Body of pancreas (tissue), 4 donors: ENCODE data around the gene TRAK1. TPM values are rescaled to one million over a fixed set of nuclear protein-coding genes. Genes with fewer than 3 reads are reported as not detected.

ENCODE experiments used
- ATAC-seq: fragments of 150-250 bp; one replicate; pipeline ENCODE4 v1.9.1; 2016
- DNase-seq, 4 donors: peaks; one replicate each; pipeline ENCODE4 v3.0.0-alpha.2; 2019
- H3K27ac ChIP-seq, 4 donors: fragments of 200-600 bp; sonication (generic); 1 replicate in 3 of 4; 2 replicates in 1 of 4; pipeline versions ENCODE4 v1.5.1 to v1.6.1; 2016 to 2019; ENCODE audit warnings: mild to moderate bottlenecking in 1 of 4, mixed read lengths in 1 of 4, moderate library complexity in 1 of 4
- H3K27me3 ChIP-seq, 2 donors: fragments of 200-600 bp; sonication (generic); one replicate each; pipeline ENCODE4 v1.6.0; 2016; ENCODE audit warnings: mild to moderate bottlenecking in 1 of 2
- H3K36me3 ChIP-seq, 2 donors: fragments of 200-600 bp; sonication (generic); replicated peaks in 1 of 2; 2 replicates each; pipeline ENCODE4 v1.5.1; 2016; ENCODE audit warnings: low read depth in 2 of 2; ENCODE audit not compliant: insufficient read depth in 1 of 2
- H3K4me1 ChIP-seq: fragments of 200-600 bp; sonication (generic); one replicate; pipeline ENCODE4 v1.6.0; 2016
- H3K4me3 ChIP-seq, 2 donors: fragments of 200-600 bp; sonication (generic); 1 replicate in 1 of 2; 2 replicates in 1 of 2; pipeline ENCODE4 v1.5.1; 2016 to 2019
- H3K9me3 ChIP-seq, 3 donors: fragments of 200-600 bp; sonication (generic); 1 replicate in 2 of 3; 2 replicates in 1 of 3; pipeline ENCODE4 v1.5.1; 2016
- POLR2A ChIP-seq, 3 donors: fragments of 450-650 bp; IDR thresholded peaks; one replicate each; pipeline ENCODE4 v1.6.1; 2016; ENCODE audit warnings: antibody characterized with exemption in 3 of 3, mild to moderate bottlenecking in 2 of 3
- WGBS, 2 donors: methylation state at CpG; one replicate each; pipeline ENCODE4 v1.1.5; 2017; 5-methylcytosine and 5-hydroxymethylcytosine counted together
- intact Hi-C: fragments of 100-400 bp; cut with DNase I; formaldehyde crosslinking; loops from one replicate; pipeline ENCODE4 v1.15.1; 2023
- total RNA-seq, 2 donors: library from RNA; depleted of rRNA; stranded (reverse); fragments of >200 nt; gene quantifications; one replicate each; pipeline ENCODE4 v1.1.0, GENCODE V29; 2016
- TF ChIP-seq, protein P1 (sequence below), 7 experiments: fragments of 450-650 bp in 4 of 7; fragments of 200-600 bp in 3 of 7; sonication (generic) in 3 of 7; IDR thresholded peaks; one replicate each; pipeline ENCODE4 v1.5.1; 2016 to 2019; ENCODE audit warnings: antibody characterized with exemption in 7 of 7

TRAK1 gene
- total RNA-seq, 2 donors from 2014 or later, result 17.1 to 24.1 TPM

- peak; percentile 82 for ATAC-seq
- TF ChIP-seq, protein P1, sequence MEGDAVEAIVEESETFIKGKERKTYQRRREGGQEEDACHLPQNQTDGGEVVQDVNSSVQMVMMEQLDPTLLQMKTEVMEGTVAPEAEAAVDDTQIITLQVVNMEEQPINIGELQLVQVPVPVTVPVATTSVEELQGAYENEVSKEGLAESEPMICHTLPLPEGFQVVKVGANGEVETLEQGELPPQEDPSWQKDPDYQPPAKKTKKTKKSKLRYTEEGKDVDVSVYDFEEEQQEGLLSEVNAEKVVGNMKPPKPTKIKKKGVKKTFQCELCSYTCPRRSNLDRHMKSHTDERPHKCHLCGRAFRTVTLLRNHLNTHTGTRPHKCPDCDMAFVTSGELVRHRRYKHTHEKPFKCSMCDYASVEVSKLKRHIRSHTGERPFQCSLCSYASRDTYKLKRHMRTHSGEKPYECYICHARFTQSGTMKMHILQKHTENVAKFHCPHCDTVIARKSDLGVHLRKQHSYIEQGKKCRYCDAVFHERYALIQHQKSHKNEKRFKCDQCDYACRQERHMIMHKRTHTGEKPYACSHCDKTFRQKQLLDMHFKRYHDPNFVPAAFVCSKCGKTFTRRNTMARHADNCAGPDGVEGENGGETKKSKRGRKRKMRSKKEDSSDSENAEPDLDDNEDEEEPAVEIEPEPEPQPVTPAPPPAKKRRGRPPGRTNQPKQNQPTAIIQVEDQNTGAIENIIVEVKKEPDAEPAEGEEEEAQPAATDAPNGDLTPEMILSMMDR (IDR thresholded peaks at IDR 0.05), result no peak
- no peak for TF ChIP-seq POLR2A (IDR thresholded peaks at IDR 0.05)
- H3K9me3 ChIP-seq, result no peaks in the 10 kb centered on the region
- no peaks in the 10 kb centered on the region for H3K27me3 ChIP-seq
- WGBS, 2 donors, result 56 to 71% methylated on average over 8 of the region's 8 CpGs
- peak overlapping the region in 2 of 4 donors; percentile 54 to 60 for H3K27ac ChIP-seq
- no peaks in the 10 kb centered on the region for H3K36me3 ChIP-seq
- H3K4me3 ChIP-seq, result no peak overlapping the region
- peaks cover 26% of the 10 kb centered on the region for H3K4me1 ChIP-seq
- DNase-seq, result peak in 3 of 4 donors; percentile 34 to 66 (median 38)
- intact Hi-C loops, result no loop called here
Observed at GRCh38 chr3:42130329-42131070, 39.3 kb downstream of the TRAK1 start.

DNA sequence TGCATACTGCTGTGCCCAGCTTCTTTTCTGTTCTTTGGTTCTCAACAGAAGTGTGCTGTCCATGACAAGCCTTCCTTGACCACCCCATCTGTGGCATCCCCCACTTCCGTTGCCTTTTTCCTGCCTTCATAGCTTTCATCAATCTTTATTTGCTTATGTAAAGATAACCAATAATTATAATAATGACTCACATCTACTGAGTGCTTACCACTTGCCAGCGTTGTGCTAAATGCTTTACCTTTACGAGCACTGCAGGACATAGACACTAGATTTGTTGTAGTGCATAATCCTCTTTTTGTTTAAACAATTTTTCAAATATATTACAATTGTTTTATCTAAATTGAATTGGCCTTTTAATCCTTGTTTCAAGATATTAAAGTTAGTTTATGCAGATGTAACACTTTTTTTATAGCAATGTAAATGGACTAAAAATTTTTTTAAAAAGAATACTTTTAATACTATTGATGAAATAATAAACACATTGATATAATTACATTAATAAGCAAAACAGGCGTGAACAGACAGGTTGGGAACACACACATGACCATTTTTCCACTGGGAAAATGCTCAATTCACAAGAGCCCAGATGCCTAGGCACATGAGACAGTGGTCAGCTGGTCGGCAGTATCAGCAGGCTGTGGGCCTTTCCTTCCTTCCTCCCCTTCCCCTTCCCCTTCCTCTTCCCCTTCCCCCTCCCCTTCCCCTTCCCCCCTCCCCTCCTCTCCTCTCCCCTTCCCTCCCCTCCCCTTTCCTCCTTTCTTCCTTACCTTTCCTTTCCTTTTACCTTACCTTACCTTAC lies 42.5 kb downstream of the TRAK1 start:
- Histone ChIP-seq H3K27me3 (no peaks in the 10 kb centered on the region), H3K4me1 (peaks cover 20% of the 10 kb centered on the region), H3K4me3 (no peak overlapping the region), H3K36me3 (no peaks in the 10 kb centered on the region), H3K9me3 (no peaks in the 10 kb centered on the region), H3K27ac (no peak overlapping the region)
- intact Hi-C loops, result no loop called here
- 72 to 83% methylated on average over 5 of the region's 5 CpGs for WGBS, 2 donors
- ATAC-seq, result no peak
- no peak for TF ChIP-seq POLR2A (IDR thresholded peaks at IDR 0.05)
- TF ChIP-seq, protein P1 (IDR thresholded peaks at IDR 0.05), result no peak
- DNase-seq, result no peak

GRCh38 chr3:42134867-42135464 lies 43.8 kb downstream of the TRAK1 start:
- ATAC-seq (no peak), DNase-seq (no peak)
- no peaks in the 10 kb centered on the region for H3K9me3 ChIP-seq
- H3K27ac ChIP-seq, result no peak overlapping the region
- no peak overlapping the region for H3K4me3 ChIP-seq
- TF ChIP-seq, protein P1 (IDR thresholded peaks at IDR 0.05), result no peak
- no peak for TF ChIP-seq POLR2A (IDR thresholded peaks at IDR 0.05)
- no peaks in the 10 kb centered on the region for H3K36me3 ChIP-seq
- WGBS, 2 donors, result 91 to 94% methylated on average over 3 of the region's 3 CpGs
- H3K27me3 ChIP-seq, result no peaks in the 10 kb centered on the region
- peaks cover 9% of the 10 kb centered on the region for H3K4me1 ChIP-seq
- intact Hi-C loops, result no loop called here

DNA sequence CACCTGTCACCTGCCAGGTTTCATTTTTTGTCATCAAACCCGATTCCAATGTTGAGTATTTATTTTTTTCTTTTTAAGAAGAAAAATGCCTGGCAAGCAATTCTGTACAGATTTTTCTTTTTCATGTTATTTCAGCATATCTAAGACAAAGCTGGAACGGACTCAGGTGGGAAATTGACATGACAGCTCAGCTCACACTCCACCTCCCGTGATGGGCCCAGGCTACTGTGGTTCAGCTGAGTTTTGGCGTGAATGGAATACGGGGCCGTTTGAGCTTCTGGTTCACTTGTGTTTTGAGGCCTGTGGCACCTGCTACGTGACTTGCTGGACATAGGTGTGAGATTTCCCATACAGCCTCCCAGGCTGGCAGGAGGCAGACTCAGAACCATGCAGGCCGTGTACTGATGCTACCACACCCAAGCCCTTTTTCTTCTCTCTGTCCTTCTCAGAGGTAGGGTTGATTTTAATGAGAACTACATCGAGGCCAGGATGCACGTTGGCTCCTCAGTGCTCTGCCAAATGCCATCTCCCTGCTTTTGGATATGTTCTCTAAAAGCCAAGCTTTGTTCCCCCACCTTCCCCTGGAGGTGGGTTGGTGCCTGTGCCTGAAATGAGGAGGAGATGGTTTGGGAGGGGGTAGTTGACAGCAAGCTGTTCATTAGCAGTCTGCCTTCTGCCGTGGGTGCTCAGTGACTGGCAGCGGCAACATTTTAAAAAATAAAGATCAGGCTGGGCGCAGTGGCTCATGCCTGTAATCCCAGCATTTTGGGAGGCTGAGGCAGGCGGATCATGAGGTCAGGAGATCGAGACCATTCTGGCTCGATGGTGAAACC lies 48.7 kb downstream of the TRAK1 start:
- no peak overlapping the region for H3K4me3 ChIP-seq
- ATAC-seq, result no peak
- WGBS, 2 donors, result 86 to 91% methylated on average over 14 to 16 of the region's 16 CpGs
- no peaks in the 10 kb centered on the region for H3K36me3 ChIP-seq
- no peaks in the 10 kb centered on the region for H3K27me3 ChIP-seq
- no peak for DNase-seq
- H3K27ac ChIP-seq, result no peak overlapping the region
- H3K9me3 ChIP-seq, result no peaks in the 10 kb centered on the region
- TF ChIP-seq POLR2A (IDR thresholded peaks at IDR 0.05), result no peak
- TF ChIP-seq, protein P1 (IDR thresholded peaks at IDR 0.05), result no peak
- intact Hi-C loops, result no loop called here
- H3K4me1 ChIP-seq, result no peaks in the 10 kb centered on the region
